Panc1 (cell line): Measurements from ENCODE around the gene NUDT17. TPM values are rescaled to one million over a fixed set of nuclear protein-coding genes. Genes with fewer than 3 reads are reported as not detected.
A peak's percentile ranks its signal among the peaks of the same experiment; 100 is the strongest.

ENCODE experiments used
- ATAC-seq: fragments of 200-7000 bp; cut with Tn5 transposase; 2 replicates; pipeline ENCODE4 v1.9.1; 2020; ENCODE audit warnings: mild to moderate bottlenecking, moderate library complexity
- BruUV-seq: library from RNA; stranded (reverse); fragments of 400-500 nt; replicated peaks from 2 replicates; lab custom pipeline; 2021; lab: Mats Ljungman, UMichigan
- CTCF ChIA-PET: fragments of 300-600 bp; sonication (Branson Sonifier 250); formaldehyde crosslinking; loops from one replicate; lab custom pipeline; 2022; ENCODE audit warnings: antibody characterized with exemption; lab: Charles Lee
- POLR2A ChIA-PET: fragments of 300-600 bp; sonication (Branson Sonifier 250); formaldehyde crosslinking; loops from one replicate; lab custom pipeline; 2022; ENCODE audit warnings: antibody characterized with exemption; lab: Charles Lee
- DNase-seq: peaks from one replicate; pipeline ENCODE4 v3.0.0-alpha.2; 2010; ENCODE audit warnings: low read depth, low spot score
- H3K27ac ChIP-seq: 2 replicates; pipeline ENCODE4 v1.5.1; 2011; ENCODE audit warnings: mild to moderate bottlenecking, low read length, inconsistent platforms
- H3K27me3 ChIP-seq: fragments of 200-500 bp; sonication (Bioruptor generic); 2 replicates; pipeline ENCODE4 v1.6.0; 2014; ENCODE audit warnings: low read length, inconsistent platforms; ENCODE audit not compliant: control insufficient read depth, insufficient read depth
- H3K36me3 ChIP-seq: fragments of 200-500 bp; sonication (Bioruptor generic); 2 replicates; pipeline ENCODE4 v1.5.1; 2014; ENCODE audit warnings: inconsistent platforms, mild to moderate bottlenecking, low read length, moderate library complexity; ENCODE audit not compliant: control insufficient read depth, insufficient read depth
- H3K4me1 ChIP-seq: 2 replicates; pipeline ENCODE4 v1.5.1; 2011; ENCODE audit warnings: inconsistent platforms, mild to moderate bottlenecking, low read length, moderate library complexity; ENCODE audit not compliant: control insufficient read depth, insufficient read depth
- H3K4me3 ChIP-seq, 2 experiments: 2 replicates each; pipeline ENCODE4 v1.5.1; 2011 to 2012; ENCODE audit warnings: low read depth in 2 of 2, low read length in 2 of 2, mild to moderate bottlenecking in 2 of 2, inconsistent platforms in 1 of 2, moderate library complexity in 1 of 2
- H3K9me3 ChIP-seq: fragments of 200-500 bp; sonication (Bioruptor generic); 2 replicates; pipeline ENCODE4 v1.5.1; 2014; ENCODE audit warnings: low read depth, mild to moderate bottlenecking, inconsistent platforms, low read length, moderate library complexity; ENCODE audit not compliant: control insufficient read depth, insufficient read depth
- POLR2AphosphoS5 ChIP-seq: IDR thresholded peaks from 2 replicates; pipeline ENCODE4 v1.6.1; 2012; ENCODE audit warnings: mild to moderate bottlenecking, low read depth, low read length, moderate library complexity
- SIN3A ChIP-seq: IDR thresholded peaks from 2 replicates; pipeline ENCODE4 v1.6.1; 2012; ENCODE audit warnings: low read depth, mild to moderate bottlenecking, low read length, moderate library complexity, borderline replicate concordance; ENCODE audit not compliant: insufficient read depth
- TCF7L2 ChIP-seq: IDR thresholded peaks from 2 replicates; pipeline ENCODE4 v1.6.1; 2011; ENCODE audit warnings: mild to moderate bottlenecking, low read depth, low read length, inconsistent platforms
- in situ Hi-C: cut with HindIII; loops from 2 replicates; pipeline ENCODE4 v1.10.0; 2016; ENCODE audit warnings: low sequenced_read_pairs, low pct_unique_long_range_greater_than_20kb
- intact Hi-C: fragments of 100-400 bp; cut with micrococcal nuclease; formaldehyde crosslinking; loops from one replicate; pipeline ENCODE4 v1.10.0; 2022; ENCODE audit not compliant: unreplicated experiment
- total RNA-seq: library from RNA; stranded (reverse); gene quantifications from one replicate; pipeline ENCODE4 v1.2.1, GENCODE V29; 2021; ENCODE audit not compliant: unreplicated experiment
- TF ChIP-seq, protein P1 (sequence below): fragments of 450-650 bp; IDR thresholded peaks from 2 replicates; pipeline ENCODE4 v1.5.1; 2017; ENCODE audit warnings: mild to moderate bottlenecking
- TF ChIP-seq, protein P2 (sequence below), 2 experiments: IDR thresholded peaks; 2 replicates each; pipeline ENCODE4 v1.6.1; 2011 to 2012; ENCODE audit warnings: low read depth in 2 of 2, control low read depth in 1 of 2, low read length in 1 of 2, mild to moderate bottlenecking in 1 of 2, moderate library complexity in 1 of 2; ENCODE audit not compliant: insufficient read depth in 1 of 2

NUDT17 gene
- total RNA-seq, 1 experiment from 2014 or later, result 3.7 TPM

DNA sequence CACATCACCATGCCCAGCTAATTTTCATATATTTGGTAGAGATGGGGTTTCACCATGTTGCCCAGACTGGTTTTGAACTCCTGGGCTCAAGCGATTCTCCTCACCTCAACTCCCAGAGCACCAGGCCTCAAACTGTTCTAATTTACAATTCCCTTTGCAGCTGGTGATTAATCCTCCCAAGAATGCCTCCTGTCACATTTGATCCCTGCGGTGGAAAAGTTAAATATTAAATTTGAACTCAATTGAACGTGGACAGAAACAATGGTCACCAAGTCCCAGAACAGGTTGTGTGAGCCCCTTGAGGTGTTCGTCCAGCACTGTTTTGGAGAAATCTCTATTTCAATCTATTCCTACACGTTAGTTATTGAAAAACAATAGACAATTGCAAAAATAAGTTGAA, 42.2 kb downstream of the NUDT17 start:
- intact Hi-C loops, result no loop called here
- Histone ChIP-seq H3K4me1 (peaks cover 20% of the 10 kb centered on the region), H3K9me3 (no peaks in the 10 kb centered on the region), H3K4me3 (no peak overlapping the region), H3K27me3 (peaks cover 12% of the 10 kb centered on the region), H3K36me3 (no peaks in the 10 kb centered on the region), H3K27ac (no peak overlapping the region)
- no peak for TF ChIP-seq POLR2AphosphoS5
- in situ Hi-C loops, result no loop called here
- ChIA-PET CTCF (no interaction called here), POLR2A (no interaction called here)
- BruUV-seq, result no TSS peak
- ATAC-seq (no peak), DNase-seq (no peak)

DNA sequence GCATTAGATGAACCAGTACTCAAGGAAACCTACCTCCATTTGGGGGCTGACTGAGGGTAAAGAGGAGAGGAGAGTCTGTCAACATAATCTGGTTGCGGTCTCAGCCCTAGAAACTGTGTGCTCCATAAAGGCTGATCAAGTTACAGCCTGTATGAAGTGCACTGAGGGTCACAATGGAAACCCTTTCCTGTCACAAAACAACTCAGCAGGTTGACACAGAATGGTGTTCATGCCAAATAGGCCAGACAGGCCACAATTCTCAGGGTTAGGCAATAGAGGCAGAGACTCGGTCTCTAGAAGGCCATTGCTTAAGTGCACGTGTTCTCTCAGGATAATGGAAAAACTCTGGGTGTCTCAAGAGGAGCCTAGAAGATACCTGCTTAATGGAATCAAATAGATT, 44.3 kb downstream of the NUDT17 start:
- Histone ChIP-seq H3K4me3 (no peak overlapping the region), H3K27me3 (peaks cover 3% of the 10 kb centered on the region; the same call in 1 of the 2 replicates), H3K36me3 (no peaks in the 10 kb centered on the region), H3K27ac (peak overlapping the region; percentile 12; the same call in 1 of the 2 replicates), H3K9me3 (no peaks in the 10 kb centered on the region), H3K4me1 (peaks cover 29% of the 10 kb centered on the region)
- ChIA-PET CTCF (interaction anchor here (0.8 kb wide), 1 partner anchor 43 kb away, joined by 4 read pairs; no protein-coding TSS in a partner anchor), POLR2A (no interaction called here)
- in situ Hi-C loops, result no loop called here
- BruUV-seq, result no TSS peak
- DNase-seq, result no peak
- TF ChIP-seq, protein P1, sequence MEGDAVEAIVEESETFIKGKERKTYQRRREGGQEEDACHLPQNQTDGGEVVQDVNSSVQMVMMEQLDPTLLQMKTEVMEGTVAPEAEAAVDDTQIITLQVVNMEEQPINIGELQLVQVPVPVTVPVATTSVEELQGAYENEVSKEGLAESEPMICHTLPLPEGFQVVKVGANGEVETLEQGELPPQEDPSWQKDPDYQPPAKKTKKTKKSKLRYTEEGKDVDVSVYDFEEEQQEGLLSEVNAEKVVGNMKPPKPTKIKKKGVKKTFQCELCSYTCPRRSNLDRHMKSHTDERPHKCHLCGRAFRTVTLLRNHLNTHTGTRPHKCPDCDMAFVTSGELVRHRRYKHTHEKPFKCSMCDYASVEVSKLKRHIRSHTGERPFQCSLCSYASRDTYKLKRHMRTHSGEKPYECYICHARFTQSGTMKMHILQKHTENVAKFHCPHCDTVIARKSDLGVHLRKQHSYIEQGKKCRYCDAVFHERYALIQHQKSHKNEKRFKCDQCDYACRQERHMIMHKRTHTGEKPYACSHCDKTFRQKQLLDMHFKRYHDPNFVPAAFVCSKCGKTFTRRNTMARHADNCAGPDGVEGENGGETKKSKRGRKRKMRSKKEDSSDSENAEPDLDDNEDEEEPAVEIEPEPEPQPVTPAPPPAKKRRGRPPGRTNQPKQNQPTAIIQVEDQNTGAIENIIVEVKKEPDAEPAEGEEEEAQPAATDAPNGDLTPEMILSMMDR, result no peak
- TF ChIP-seq SIN3A, result no peak
- TF ChIP-seq, protein P2, sequence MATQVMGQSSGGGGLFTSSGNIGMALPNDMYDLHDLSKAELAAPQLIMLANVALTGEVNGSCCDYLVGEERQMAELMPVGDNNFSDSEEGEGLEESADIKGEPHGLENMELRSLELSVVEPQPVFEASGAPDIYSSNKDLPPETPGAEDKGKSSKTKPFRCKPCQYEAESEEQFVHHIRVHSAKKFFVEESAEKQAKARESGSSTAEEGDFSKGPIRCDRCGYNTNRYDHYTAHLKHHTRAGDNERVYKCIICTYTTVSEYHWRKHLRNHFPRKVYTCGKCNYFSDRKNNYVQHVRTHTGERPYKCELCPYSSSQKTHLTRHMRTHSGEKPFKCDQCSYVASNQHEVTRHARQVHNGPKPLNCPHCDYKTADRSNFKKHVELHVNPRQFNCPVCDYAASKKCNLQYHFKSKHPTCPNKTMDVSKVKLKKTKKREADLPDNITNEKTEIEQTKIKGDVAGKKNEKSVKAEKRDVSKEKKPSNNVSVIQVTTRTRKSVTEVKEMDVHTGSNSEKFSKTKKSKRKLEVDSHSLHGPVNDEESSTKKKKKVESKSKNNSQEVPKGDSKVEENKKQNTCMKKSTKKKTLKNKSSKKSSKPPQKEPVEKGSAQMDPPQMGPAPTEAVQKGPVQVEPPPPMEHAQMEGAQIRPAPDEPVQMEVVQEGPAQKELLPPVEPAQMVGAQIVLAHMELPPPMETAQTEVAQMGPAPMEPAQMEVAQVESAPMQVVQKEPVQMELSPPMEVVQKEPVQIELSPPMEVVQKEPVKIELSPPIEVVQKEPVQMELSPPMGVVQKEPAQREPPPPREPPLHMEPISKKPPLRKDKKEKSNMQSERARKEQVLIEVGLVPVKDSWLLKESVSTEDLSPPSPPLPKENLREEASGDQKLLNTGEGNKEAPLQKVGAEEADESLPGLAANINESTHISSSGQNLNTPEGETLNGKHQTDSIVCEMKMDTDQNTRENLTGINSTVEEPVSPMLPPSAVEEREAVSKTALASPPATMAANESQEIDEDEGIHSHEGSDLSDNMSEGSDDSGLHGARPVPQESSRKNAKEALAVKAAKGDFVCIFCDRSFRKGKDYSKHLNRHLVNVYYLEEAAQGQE (IDR thresholded peaks at IDR 0.05; ENCODE audit: insufficient read depth in 1 of 2, low read depth in 2 of 2, low read length in 1 of 2), result no peak
- no peak for TF ChIP-seq POLR2AphosphoS5
- TF ChIP-seq TCF7L2, result no peak
- intact Hi-C loops, result loop anchor here (5.0 kb wide), 2 partner anchors 73 to 123 kb away; partner anchors contain the start of genes ANKRD34A and POLR3GL
- no peak for ATAC-seq

DNA sequence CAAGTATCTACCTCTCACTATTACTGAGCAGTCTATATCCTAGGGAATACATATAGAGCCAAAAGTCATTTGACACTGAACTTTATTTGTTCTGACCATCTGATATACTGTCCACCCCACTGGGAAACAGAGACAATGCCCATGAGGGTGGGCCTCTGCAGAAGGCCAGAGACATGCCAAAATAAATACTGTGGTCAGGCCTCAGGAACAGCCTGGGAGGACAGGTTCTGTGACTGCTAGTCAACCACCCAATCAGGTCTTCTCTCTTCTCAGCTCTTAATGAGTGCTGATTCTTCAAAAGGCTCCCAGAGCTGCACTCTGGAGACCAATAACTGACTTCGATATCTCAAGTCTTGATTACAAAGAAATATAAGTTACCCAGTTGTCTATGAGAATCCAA, 45.7 kb downstream of the NUDT17 start:
- Histone ChIP-seq H3K27me3 (no peaks in the 10 kb centered on the region), H3K4me3 (no peak overlapping the region), H3K36me3 (no peaks in the 10 kb centered on the region), H3K27ac (peak overlapping the region; percentile 89), H3K4me1 (peaks cover 25% of the 10 kb centered on the region), H3K9me3 (no peaks in the 10 kb centered on the region)
- intact Hi-C loops (loop anchor here (5.0 kb wide), 2 partner anchors 71 to 121 kb away; partner anchors contain the start of genes ANKRD34A and POLR3GL), in situ Hi-C loops (no loop called here)
- ATAC-seq (no peak), DNase-seq (no peak)
- BruUV-seq, result no TSS peak
- ChIA-PET POLR2A (interaction anchor here (0.6 kb wide), 1 partner anchor 28 kb away, joined by 3 read pairs; the partner anchor contains the start of gene PEX11B), CTCF (interaction anchor here (0.7 to 1.7 kb wide), 8 partner anchors 11 to 145 kb away, joined by 3 to 15 read pairs (median 4); partner anchors contain the start of genes ANKRD34A, ITGA10, NUDT17 and POLR3GL)
- TF ChIP-seq POLR2AphosphoS5, result no peak
- TF ChIP-seq, protein P1, result no peak
- TF ChIP-seq TCF7L2, result no peak
- TF ChIP-seq, protein P2 (IDR thresholded peaks at IDR 0.05; ENCODE audit: insufficient read depth in 1 of 2, low read depth in 2 of 2, low read length in 1 of 2), result no peak
- no peak for TF ChIP-seq SIN3A
